Measurements from ENCODE around the gene QKI.

The QKI gene

DNA sequence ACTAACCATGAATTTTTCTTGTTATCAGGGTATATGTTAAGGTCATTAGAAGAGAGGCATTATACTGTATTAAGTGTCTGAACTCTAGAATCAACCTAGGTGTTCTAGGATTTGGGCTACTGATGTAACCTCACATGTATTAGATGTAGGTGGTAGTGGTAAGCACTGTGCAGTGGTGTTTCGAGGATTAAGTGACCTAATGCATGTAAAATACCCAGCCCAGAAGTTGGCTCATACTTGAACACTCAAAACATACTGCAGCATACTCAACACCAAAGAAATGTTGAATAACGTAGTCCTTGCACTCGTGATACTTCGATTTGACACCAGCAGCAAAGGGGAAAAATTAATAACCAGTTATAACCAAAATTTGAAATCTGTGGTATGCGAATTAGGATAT is 48.7 kb downstream of the QKI start:
- Histone ChIP-seq H3K4me1 (ENCODE audit: insufficient read depth, low read length, poor library complexity, severe bottlenecking) (no peaks in the 10 kb centered on the region), H3K4me2 (ENCODE audit: low read depth, low read length, poor library complexity, severe bottlenecking) (no peak overlapping the region), H4K20me1 (ENCODE audit: insufficient read depth, low read length, poor library complexity, severe bottlenecking) (no peaks in the 10 kb centered on the region), H3K9ac (ENCODE audit: low read depth, low read length, poor library complexity, severe bottlenecking) (no peak overlapping the region), H3F3A (ENCODE audit: low read depth) (no peaks in the 10 kb centered on the region), H3K36me3 (ENCODE audit: insufficient read depth, low read length) (no peaks in the 10 kb centered on the region), H2AFZ (ENCODE audit: low read length) (no peak overlapping the region), H3K9me3 (ENCODE audit: insufficient read depth, low read depth, low read length) (no peaks in the 10 kb centered on the region), H3K4me3 (ENCODE audit: low read length, poor library complexity, severe bottlenecking) (no peak overlapping the region), H3K27me3 (ENCODE audit: insufficient read depth, low read length, poor library complexity, severe bottlenecking) (no peaks in the 10 kb centered on the region), H3K9me2 (replicated peaks; ENCODE audit: low read depth, low read length) (no peaks in the 10 kb centered on the region), H3K79me2 (ENCODE audit: insufficient read depth, low read length) (no peaks in the 10 kb centered on the region)
- TF ChIP-seq, protein P1, sequence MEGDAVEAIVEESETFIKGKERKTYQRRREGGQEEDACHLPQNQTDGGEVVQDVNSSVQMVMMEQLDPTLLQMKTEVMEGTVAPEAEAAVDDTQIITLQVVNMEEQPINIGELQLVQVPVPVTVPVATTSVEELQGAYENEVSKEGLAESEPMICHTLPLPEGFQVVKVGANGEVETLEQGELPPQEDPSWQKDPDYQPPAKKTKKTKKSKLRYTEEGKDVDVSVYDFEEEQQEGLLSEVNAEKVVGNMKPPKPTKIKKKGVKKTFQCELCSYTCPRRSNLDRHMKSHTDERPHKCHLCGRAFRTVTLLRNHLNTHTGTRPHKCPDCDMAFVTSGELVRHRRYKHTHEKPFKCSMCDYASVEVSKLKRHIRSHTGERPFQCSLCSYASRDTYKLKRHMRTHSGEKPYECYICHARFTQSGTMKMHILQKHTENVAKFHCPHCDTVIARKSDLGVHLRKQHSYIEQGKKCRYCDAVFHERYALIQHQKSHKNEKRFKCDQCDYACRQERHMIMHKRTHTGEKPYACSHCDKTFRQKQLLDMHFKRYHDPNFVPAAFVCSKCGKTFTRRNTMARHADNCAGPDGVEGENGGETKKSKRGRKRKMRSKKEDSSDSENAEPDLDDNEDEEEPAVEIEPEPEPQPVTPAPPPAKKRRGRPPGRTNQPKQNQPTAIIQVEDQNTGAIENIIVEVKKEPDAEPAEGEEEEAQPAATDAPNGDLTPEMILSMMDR (conservative IDR thresholded peaks at IDR 0.05; ENCODE audit: low read length): no peak
- TF ChIP-seq EZH2phosphoT487 (IDR thresholded peaks at IDR 0.05; ENCODE audit: borderline replicate concordance): no peak

DNA sequence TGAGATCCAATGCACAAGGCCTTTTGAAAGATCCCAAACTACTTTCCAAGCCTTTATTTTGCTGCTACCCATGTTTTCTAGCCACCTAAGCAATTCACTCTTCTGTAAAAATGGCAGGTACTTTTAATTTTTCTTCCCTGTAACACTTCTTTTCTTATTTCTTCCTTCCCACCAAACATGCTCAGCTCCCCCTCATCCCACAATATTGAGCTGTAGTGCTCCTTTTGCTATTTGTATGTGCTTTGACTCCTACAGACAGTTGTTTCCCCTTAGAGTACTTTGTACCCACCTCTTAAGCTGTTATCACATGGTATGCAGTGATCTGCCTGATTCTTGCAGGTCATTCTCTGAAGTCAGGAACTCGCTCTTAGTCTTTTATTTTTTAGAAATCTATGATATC is 49.3 kb downstream of the QKI start:
- Histone ChIP-seq H3K9me3 (ENCODE audit: insufficient read depth, low read depth, low read length) (no peaks in the 10 kb centered on the region), H3K9me2 (replicated peaks; ENCODE audit: low read depth, low read length) (no peaks in the 10 kb centered on the region), H4K20me1 (ENCODE audit: insufficient read depth, low read length, poor library complexity, severe bottlenecking) (no peaks in the 10 kb centered on the region), H3K27me3 (ENCODE audit: insufficient read depth, low read length, poor library complexity, severe bottlenecking) (no peaks in the 10 kb centered on the region), H2AFZ (ENCODE audit: low read length) (no peak overlapping the region), H3F3A (ENCODE audit: low read depth) (no peaks in the 10 kb centered on the region), H3K4me3 (ENCODE audit: low read length, poor library complexity, severe bottlenecking) (no peak overlapping the region), H3K9ac (ENCODE audit: low read depth, low read length, poor library complexity, severe bottlenecking) (no peak overlapping the region), H3K4me1 (ENCODE audit: insufficient read depth, low read length, poor library complexity, severe bottlenecking) (no peaks in the 10 kb centered on the region), H3K79me2 (ENCODE audit: insufficient read depth, low read length) (no peaks in the 10 kb centered on the region), H3K36me3 (ENCODE audit: insufficient read depth, low read length) (no peaks in the 10 kb centered on the region), H3K4me2 (ENCODE audit: low read depth, low read length, poor library complexity, severe bottlenecking) (no peak overlapping the region)
- TF ChIP-seq EZH2phosphoT487 (IDR thresholded peaks at IDR 0.05; ENCODE audit: borderline replicate concordance): no peak
- TF ChIP-seq, protein P1 (conservative IDR thresholded peaks at IDR 0.05; ENCODE audit: low read length): no peak

DNA sequence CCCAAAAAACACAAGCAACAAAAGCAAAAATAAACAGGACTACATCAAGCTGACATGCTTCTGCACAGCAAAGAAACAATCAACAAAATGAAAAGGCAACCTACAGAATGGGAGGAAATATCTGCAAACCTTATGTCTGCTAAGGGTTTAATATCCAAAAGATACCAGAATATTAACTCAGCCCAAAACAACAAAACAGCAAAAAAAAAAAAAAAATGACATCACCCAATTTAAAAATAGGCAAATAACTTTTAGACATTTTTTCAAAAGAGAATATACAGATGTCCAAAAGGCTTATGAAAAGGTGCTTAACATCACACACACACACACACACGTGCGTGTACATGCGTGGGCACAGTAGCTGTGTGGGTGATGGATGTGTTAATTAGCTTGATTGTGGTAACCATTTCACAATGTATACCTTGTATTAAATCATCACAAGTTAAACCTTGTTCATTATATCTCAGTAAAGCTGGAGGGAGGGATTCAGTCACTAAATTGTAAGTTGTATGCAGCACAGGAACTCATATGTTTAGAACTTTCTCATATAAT is 52.4 kb downstream of the QKI start:
- no peaks in the 10 kb centered on the region for H3K79me2 ChIP-seq (ENCODE audit: insufficient read depth, low read length)
- no peaks in the 10 kb centered on the region for H3K4me1 ChIP-seq (ENCODE audit: insufficient read depth, low read length, poor library complexity, severe bottlenecking)
- H4K20me1 ChIP-seq (ENCODE audit: insufficient read depth, low read length, poor library complexity, severe bottlenecking): no peaks in the 10 kb centered on the region
- no peaks in the 10 kb centered on the region for H3K9me2 ChIP-seq (replicated peaks; ENCODE audit: low read depth, low read length)
- H2AFZ ChIP-seq (ENCODE audit: low read length): no peak overlapping the region
- H3K27me3 ChIP-seq (ENCODE audit: insufficient read depth, low read length, poor library complexity, severe bottlenecking): no peaks in the 10 kb centered on the region
- no peak overlapping the region for H3K4me3 ChIP-seq (ENCODE audit: low read length, poor library complexity, severe bottlenecking)
- no peak overlapping the region for H3K9ac ChIP-seq (ENCODE audit: low read depth, low read length, poor library complexity, severe bottlenecking)
- H3K36me3 ChIP-seq (ENCODE audit: insufficient read depth, low read length): no peaks in the 10 kb centered on the region
- no peaks in the 10 kb centered on the region for H3F3A ChIP-seq (ENCODE audit: low read depth)
- no peak overlapping the region for H3K4me2 ChIP-seq (ENCODE audit: low read depth, low read length, poor library complexity, severe bottlenecking)
- TF ChIP-seq EZH2phosphoT487 (IDR thresholded peaks at IDR 0.05; ENCODE audit: borderline replicate concordance): no peak
- TF ChIP-seq, protein P1 (conservative IDR thresholded peaks at IDR 0.05; ENCODE audit: low read length): no peak
- H3K9me3 ChIP-seq (ENCODE audit: insufficient read depth, low read depth, low read length): no peaks in the 10 kb centered on the region
